ENCODE measurements around the gene LHX4.
"Not testable (repeated sequence)": the region's sequence is repeated elsewhere in the genome, so short reads cannot be mapped to it uniquely, and the experiment has no call there.

The LHX4 gene

GRCh38 chr1:180197231-180197630 is 32.8 kb upstream of the LHX4 start:
- no peak for DNase-seq (ENCODE audit: low spot score)

- DNase-seq (ENCODE audit: low spot score): no peak
These were observed 31.9 kb upstream of the LHX4 start for GRCh38 chr1:180198196-180198595.

GRCh38 chr1:180198611-180199010 is 31.5 kb upstream of the LHX4 start:
- DNase-seq (ENCODE audit: low spot score): no peak

- no peak for DNase-seq (ENCODE audit: low spot score)
These were observed 31.0 kb upstream of the LHX4 start for GRCh38 chr1:180199018-180199417.

GRCh38 chr1:180201451-180202200 is 28.4 kb upstream of the LHX4 start:
- no peak for DNase-seq (ENCODE audit: low spot score)

GRCh38 chr1:180202588-180202987 is 27.5 kb upstream of the LHX4 start:
- DNase-seq (ENCODE audit: low spot score): not testable (repeated sequence)

- DNase-seq (ENCODE audit: low spot score): no peak
These were observed 25.8 kb upstream of the LHX4 start for GRCh38 chr1:180204231-180204630.

GRCh38 chr1:180206581-180206980 is 23.5 kb upstream of the LHX4 start:
- no peak for DNase-seq (ENCODE audit: low spot score)

- DNase-seq (ENCODE audit: low spot score): no peak
These were observed 21.8 kb upstream of the LHX4 start for GRCh38 chr1:180208264-180208663.

GRCh38 chr1:180210008-180210620 is 19.9 kb upstream of the LHX4 start:
- no peak for DNase-seq (ENCODE audit: low spot score)

GRCh38 chr1:180211156-180211859 is 18.8 kb upstream of the LHX4 start:
- DNase-seq (ENCODE audit: low spot score): no peak

- no peak for DNase-seq (ENCODE audit: low spot score)
These were observed 18.2 kb upstream of the LHX4 start for GRCh38 chr1:180211860-180212229.

GRCh38 chr1:180213401-180214170 is 16.5 kb upstream of the LHX4 start:
- DNase-seq (ENCODE audit: low spot score): peak; percentile 39

GRCh38 chr1:180215856-180216625 is 14.0 kb upstream of the LHX4 start:
- no peak for DNase-seq (ENCODE audit: low spot score)

- DNase-seq (ENCODE audit: low spot score): no peak
These were observed 13.1 kb upstream of the LHX4 start for GRCh38 chr1:180217006-180217405.

GRCh38 chr1:180218806-180219765 is 11.0 kb upstream of the LHX4 start:
- no peak for DNase-seq (ENCODE audit: low spot score)

- no peak for DNase-seq (ENCODE audit: low spot score)
These were observed 10.3 kb upstream of the LHX4 start for GRCh38 chr1:180219776-180220175.

GRCh38 chr1:180221462-180221861 is 8.6 kb upstream of the LHX4 start:
- no peak for DNase-seq (ENCODE audit: low spot score)

GRCh38 chr1:180224902-180225301 is 5.2 kb upstream of the LHX4 start:
- no peak for DNase-seq (ENCODE audit: low spot score)

- DNase-seq (ENCODE audit: low spot score): no peak
These were observed 4.7 kb upstream of the LHX4 start for GRCh38 chr1:180225403-180225802.
